SK-N-SH treated with all-trans-retinoic acid at 6 μM for 48 hours (cell line): Measurements from ENCODE around the gene IFI27.

Experiments used
- ARNTL ChIP-seq: fragments of 450-650 bp; formaldehyde crosslinking; IDR thresholded peaks from 2 replicates; pipeline ENCODE4 v1.5.0; 2020; ENCODE audit warnings: low read depth, mild to moderate bottlenecking, moderate library complexity, borderline replicate concordance
- ESRRG ChIP-seq: fragments of 250-450 bp; sonication (Bioruptor Pico); IDR thresholded peaks from 2 replicates; pipeline ENCODE4 v1.6.1; 2021; ENCODE audit warnings: mild to moderate bottlenecking
- ZNF8 ChIP-seq: fragments of 450-650 bp; formaldehyde crosslinking; IDR thresholded peaks from 2 replicates; pipeline ENCODE4 v1.5.0; 2020; ENCODE audit warnings: mild to moderate bottlenecking, moderate library complexity

- no peak for TF ChIP-seq ZNF8
- TF ChIP-seq ARNTL (CRISPR knock-in tag): no peak
- TF ChIP-seq ESRRG (CRISPR knock-in tag): no peak
These were observed 16.3 kb downstream of the IFI27 start for GRCh38 chr14:94126800-94127199.
